H1 (cell line): ENCODE measurements around the gene RNF26. TPM values are rescaled to one million over a fixed set of nuclear protein-coding genes. Genes with fewer than 3 reads are reported as not detected.

Experiments used
- CTCF ChIA-PET: fragments of 300-600 bp; sonication (Branson Sonifier 250); formaldehyde crosslinking; loops from one replicate; lab custom pipeline; 2021; ENCODE audit not compliant: partially characterized antibody; lab: Charles Lee
- POLR2A ChIA-PET: fragments of 300-600 bp; sonication (Branson Sonifier 250); formaldehyde crosslinking; loops from one replicate; lab custom pipeline; 2021; ENCODE audit warnings: inconsistent platforms; ENCODE audit not compliant: partially characterized antibody; lab: Charles Lee
- DNase-seq, 2 experiments: peaks; one replicate each; pipeline versions ENCODE4 v3.0.0 to v3.0.0-alpha.2; 2010 to 2022; ENCODE audit warnings: low spot score in 2 of 2, low read depth in 1 of 2, mixed read lengths in 1 of 2
- FAIRE-seq: peaks from 2 replicates; lab custom pipeline; 2011; peaks lifted over from hg19 to GRCh38; lab: Jason Lieb, UNC
- H2AFZ ChIP-seq: 2 replicates; pipeline ENCODE4 v1.8.1; 2012; ENCODE audit warnings: low read length, inconsistent platforms
- H2AK5ac ChIP-seq: 2 replicates; pipeline ENCODE4 v1.6.1; 2013; ENCODE audit warnings: low read depth, low read length
- H2BK120ac ChIP-seq: replicated peaks from 2 replicates; pipeline ENCODE3; 2013; ENCODE audit warnings: low read depth, low read length, inconsistent platforms
- H2BK12ac ChIP-seq: 2 replicates; pipeline ENCODE4 v1.6.1; 2013; ENCODE audit warnings: low read depth, low read length
- H2BK15ac ChIP-seq: 2 replicates; pipeline ENCODE4 v1.6.1; 2013; ENCODE audit warnings: low read length
- H2BK20ac ChIP-seq: 2 replicates; pipeline ENCODE4 v1.6.1; 2013; ENCODE audit warnings: low read length
- H2BK5ac ChIP-seq: 2 replicates; pipeline ENCODE4 v1.6.1; 2013; ENCODE audit warnings: low read depth, low read length
- H3K14ac ChIP-seq: 2 replicates; pipeline ENCODE4 v1.6.1; 2013; ENCODE audit warnings: inconsistent platforms; ENCODE audit not compliant: insufficient read length
- H3K18ac ChIP-seq: 2 replicates; pipeline ENCODE4 v1.6.1; 2013; ENCODE audit warnings: low read length; ENCODE audit errors: extremely low read depth
- H3K23ac ChIP-seq: 2 replicates; pipeline ENCODE4 v1.6.1; 2013; ENCODE audit warnings: inconsistent platforms; ENCODE audit not compliant: insufficient read length
- H3K23me2 ChIP-seq: 2 replicates; pipeline ENCODE4 v1.6.1; 2013; ENCODE audit warnings: low read depth, low read length
- H3K27ac ChIP-seq: 2 replicates; pipeline ENCODE4 v1.6.1; 2011; ENCODE audit warnings: low read depth, low read length, inconsistent platforms
- H3K27me3 ChIP-seq, 4 experiments: replicated peaks in 1 of 4; 1 replicate in 1 of 4; 2 replicates in 3 of 4; pipeline versions ENCODE4 v1.6.1 to v1.8.1; 2011 to 2013; ENCODE audit warnings: low read length in 3 of 4, mild to moderate bottlenecking in 3 of 4, inconsistent platforms in 2 of 4, mixed read lengths in 2 of 4, moderate library complexity in 1 of 4; ENCODE audit not compliant: control insufficient read depth in 3 of 4, insufficient read depth in 3 of 4; ENCODE audit errors: extremely low read depth in 1 of 4
- H3K36me3 ChIP-seq, 4 experiments: 2 replicates each; pipeline versions ENCODE4 v1.6.1 to v1.8.1; 2011 to 2013; ENCODE audit warnings: mild to moderate bottlenecking in 4 of 4, low read length in 3 of 4, moderate library complexity in 2 of 4, control low read depth in 1 of 4, inconsistent platforms in 1 of 4; ENCODE audit not compliant: insufficient read depth in 4 of 4, control insufficient read depth in 2 of 4
- H3K4ac ChIP-seq: replicated peaks from 2 replicates; pipeline ENCODE3; 2013; ENCODE audit warnings: low read length, low read depth, mixed read lengths, inconsistent platforms; ENCODE audit not compliant: insufficient read length
- H3K4me1 ChIP-seq, 4 experiments: replicated peaks in 1 of 4; 1 replicate in 1 of 4; 2 replicates in 3 of 4; pipeline versions ENCODE4 v1.6.1 to v1.8.1; 2011 to 2013; ENCODE audit warnings: low read length in 3 of 4, inconsistent platforms in 2 of 4, mixed read lengths in 1 of 4; ENCODE audit not compliant: insufficient read depth in 4 of 4, control insufficient read depth in 3 of 4
- H3K4me2 ChIP-seq, 2 experiments: 2 replicates each; pipeline versions ENCODE4 v1.6.1 to v1.8.1; 2011 to 2013; ENCODE audit warnings: low read depth in 2 of 2, low read length in 2 of 2, control low read depth in 1 of 2, inconsistent platforms in 1 of 2, mild to moderate bottlenecking in 1 of 2; ENCODE audit not compliant: insufficient read depth in 1 of 2
- H3K4me3 ChIP-seq, 4 experiments: fragments of 200-600, 300-600 bp in 1 of 4; sonication (generic), shearing (Covaris generic), sonication (Bioruptor Twin) in 1 of 4; 2 replicates each; pipeline versions ENCODE4 v1.5.1 to v1.8.1; 2011 to 2016; ENCODE audit warnings: low read length in 4 of 4, low read depth in 3 of 4, control low read depth in 2 of 4, inconsistent platforms in 2 of 4, mild to moderate bottlenecking in 2 of 4, mixed read lengths in 1 of 4, moderate library complexity in 1 of 4; ENCODE audit not compliant: insufficient read depth in 2 of 4; ENCODE audit errors: extremely low read depth in 1 of 4
- H3K56ac ChIP-seq: replicated peaks from 2 replicates; pipeline ENCODE3; 2013; ENCODE audit warnings: low read depth, mild to moderate bottlenecking, mixed read lengths, low read length, inconsistent platforms; ENCODE audit not compliant: insufficient read length
- H3K79me1 ChIP-seq: 2 replicates; pipeline ENCODE4 v1.6.1; 2013; ENCODE audit warnings: low read depth, low read length, control low read depth
- H3K79me2 ChIP-seq, 2 experiments: 2 replicates each; pipeline versions ENCODE4 v1.6.1 to v1.8.1; 2012 to 2013; ENCODE audit warnings: low read length in 2 of 2, mild to moderate bottlenecking in 2 of 2, inconsistent platforms in 1 of 2; ENCODE audit not compliant: insufficient read depth in 2 of 2, control insufficient read depth in 1 of 2
- H3K9ac ChIP-seq, 4 experiments: replicated peaks in 1 of 4; 1 replicate in 1 of 4; 2 replicates in 3 of 4; pipeline versions ENCODE4 v1.6.1 to v1.8.1; 2011 to 2013; ENCODE audit warnings: low read depth in 3 of 4, low read length in 3 of 4, control low read depth in 2 of 4, mild to moderate bottlenecking in 2 of 4, moderate library complexity in 2 of 4, inconsistent platforms in 1 of 4; ENCODE audit errors: extremely low read depth in 1 of 4
- H3K9me3 ChIP-seq, 2 experiments: 2 replicates each; pipeline versions ENCODE4 v1.6.1 to v1.8.1; 2012 to 2013; ENCODE audit warnings: mild to moderate bottlenecking in 2 of 2, moderate library complexity in 2 of 2, control low read depth in 1 of 2, inconsistent platforms in 1 of 2, low read depth in 1 of 2, low read length in 1 of 2, mixed read lengths in 1 of 2; ENCODE audit not compliant: insufficient read depth in 2 of 2
- H4K20me1 ChIP-seq, 2 experiments: replicated peaks in 1 of 2; 2 replicates each; pipeline versions ENCODE3 to v1.8.1; 2011 to 2013; ENCODE audit warnings: inconsistent platforms in 2 of 2, low read length in 2 of 2, mild to moderate bottlenecking in 1 of 2; ENCODE audit not compliant: insufficient read depth in 2 of 2, control insufficient read depth in 1 of 2
- H4K5ac ChIP-seq: 2 replicates; pipeline ENCODE4 v1.6.1; 2013; ENCODE audit warnings: low read length, low read depth, mixed read lengths, inconsistent platforms; ENCODE audit not compliant: insufficient read length
- H4K8ac ChIP-seq: 2 replicates; pipeline ENCODE4 v1.8.0; 2013; ENCODE audit warnings: mild to moderate bottlenecking, moderate library complexity, low read length, inconsistent platforms; ENCODE audit not compliant: insufficient read depth; ENCODE audit errors: extremely low read depth
- H4K91ac ChIP-seq: replicated peaks from 2 replicates; pipeline ENCODE3; 2013; ENCODE audit warnings: low read length, mixed read lengths, inconsistent platforms; ENCODE audit not compliant: insufficient read length
- CHD1 ChIP-seq: IDR thresholded peaks from 2 replicates; pipeline ENCODE4 v1.6.1; 2012; ENCODE audit warnings: low read depth, low read length, improper control_type of control experiment
- CHD2 ChIP-seq: IDR thresholded peaks from 2 replicates; pipeline ENCODE4 v1.6.1; 2012; ENCODE audit warnings: low read length, improper control_type of control experiment
- EGR1 ChIP-seq: IDR thresholded peaks from 2 replicates; pipeline ENCODE4 v1.6.1; 2011; ENCODE audit warnings: low read depth, low read length, borderline replicate concordance
- EZH2 ChIP-seq: fragments of 200-600 bp; sonication (generic); IDR thresholded peaks from 2 replicates; pipeline ENCODE4 v1.7.1; 2012; ENCODE audit warnings: low read depth, mild to moderate bottlenecking, moderate library complexity, low read length, inconsistent platforms; ENCODE audit not compliant: severe bottlenecking
- SIN3A ChIP-seq, 2 experiments: IDR thresholded peaks in 1 of 2; conservative IDR thresholded peaks in 1 of 2; 2 replicates each; pipeline ENCODE4 v1.6.1; 2011 to 2012; ENCODE audit warnings: low read length in 2 of 2, improper control_type of control experiment in 1 of 2, low read depth in 1 of 2, mild to moderate bottlenecking in 1 of 2
- TEAD4 ChIP-seq: IDR thresholded peaks from 2 replicates; pipeline ENCODE4 v1.6.1; 2012; ENCODE audit warnings: low read depth, low read length, inconsistent platforms, mixed read lengths
- WGBS, 2 experiments: shearing (Covaris generic) in 1 of 2; methylation state at CpG; one replicate each; pipeline versions ENCODE4 v1.1.6 to v1.1.7; 2013 to 2015; ENCODE audit warnings: low lambda C conversion rate in 2 of 2, mixed read lengths in 2 of 2, inconsistent platforms in 1 of 2, low coverage in 1 of 2, missing lambda C conversion rate in 1 of 2; ENCODE audit not compliant: insufficient replicate concordance in 2 of 2, insufficient coverage in 1 of 2, insufficient read length in 1 of 2; ENCODE audit errors: extremely low coverage in 1 of 2, missing lambda C conversion rate in 1 of 2; 5-methylcytosine and 5-hydroxymethylcytosine counted together
- polyA plus RNA-seq, 7 experiments: library from polyadenylated mRNA; depleted of rRNA in 3 of 7; stranded (reverse) in 5 of 7; unstranded in 2 of 7; fragments of >200 nt in 5 of 7; fragments of 200-250 nt in 2 of 7; gene quantifications; 1 replicate in 5 of 7; 2 replicates in 1 of 7; 4 replicates in 1 of 7; pipeline versions ENCODE4 v1.2.1 to v1.2.3, GENCODE V29; 2011 to 2013; ENCODE audit warnings: missing spikeins in 2 of 7, mixed read lengths in 2 of 7
- total RNA-seq: library from RNA; stranded (reverse); fragmentation: NEBNext Ultra II Directional; extraction: Animal tissue kit (Norgen Biotek cat#: 25700); gene quantifications from 2 replicates; pipeline ENCODE4 v1.2.1, GENCODE V29; 2021
- TF ChIP-seq, protein P1 (sequence below): IDR thresholded peaks from 2 replicates; pipeline ENCODE4 v1.6.1; 2012; ENCODE audit warnings: inconsistent platforms
- TF ChIP-seq, protein P2 (sequence below): IDR thresholded peaks from 2 replicates; pipeline ENCODE4 v1.6.1; 2011; ENCODE audit warnings: low read length, improper control_type of control experiment

Gene RNF26
- total and polyA plus RNA-seq, 2 of the 8 experiments (the other 6 are each of a cell fraction or from before 2014, with no cell fraction given), result 82.7 to 84.0 TPM

- H3K9me3 ChIP-seq, result no peaks in the 10 kb centered on the region
- H2BK12ac ChIP-seq, result no peak overlapping the region
- no peaks in the 10 kb centered on the region for H3K23me2 ChIP-seq
- H3K4me1 ChIP-seq, result no peaks in the 10 kb centered on the region
- no peak overlapping the region for H3K9ac ChIP-seq
- H4K5ac ChIP-seq, result no peak overlapping the region
- H2AK5ac ChIP-seq, result no peak overlapping the region
- no peak overlapping the region for H3K23ac ChIP-seq
- no peak overlapping the region for H3K14ac ChIP-seq
- no peak overlapping the region for H3K18ac ChIP-seq
- no peak overlapping the region for H3K56ac ChIP-seq
- H2BK20ac ChIP-seq, result no peak overlapping the region
- no peak overlapping the region for H2BK15ac ChIP-seq
- no peak overlapping the region for H3K4ac ChIP-seq
- no peak overlapping the region for H3K4me3 ChIP-seq
- no peak overlapping the region for H4K91ac ChIP-seq
- H2AFZ ChIP-seq, result no peak overlapping the region
- H2BK120ac ChIP-seq, result no peak overlapping the region
- H3K79me1 ChIP-seq, result no peaks in the 10 kb centered on the region; the same call in 1 of the 2 replicates
- no peak overlapping the region for H4K8ac ChIP-seq
- no peaks in the 10 kb centered on the region for H3K27me3 ChIP-seq
- H3K4me2 ChIP-seq, result no peak overlapping the region
- FAIRE-seq (no peak), DNase-seq (no peak)
- peaks cover 6 to 10% of the 10 kb centered on the region in 2 experiments for H4K20me1 ChIP-seq
- no peak overlapping the region for H3K27ac ChIP-seq
- no peak for TF ChIP-seq EZH2
- TF ChIP-seq, protein P1, sequence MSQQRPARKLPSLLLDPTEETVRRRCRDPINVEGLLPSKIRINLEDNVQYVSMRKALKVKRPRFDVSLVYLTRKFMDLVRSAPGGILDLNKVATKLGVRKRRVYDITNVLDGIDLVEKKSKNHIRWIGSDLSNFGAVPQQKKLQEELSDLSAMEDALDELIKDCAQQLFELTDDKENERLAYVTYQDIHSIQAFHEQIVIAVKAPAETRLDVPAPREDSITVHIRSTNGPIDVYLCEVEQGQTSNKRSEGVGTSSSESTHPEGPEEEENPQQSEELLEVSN, result no peak
- TF ChIP-seq, protein P2, sequence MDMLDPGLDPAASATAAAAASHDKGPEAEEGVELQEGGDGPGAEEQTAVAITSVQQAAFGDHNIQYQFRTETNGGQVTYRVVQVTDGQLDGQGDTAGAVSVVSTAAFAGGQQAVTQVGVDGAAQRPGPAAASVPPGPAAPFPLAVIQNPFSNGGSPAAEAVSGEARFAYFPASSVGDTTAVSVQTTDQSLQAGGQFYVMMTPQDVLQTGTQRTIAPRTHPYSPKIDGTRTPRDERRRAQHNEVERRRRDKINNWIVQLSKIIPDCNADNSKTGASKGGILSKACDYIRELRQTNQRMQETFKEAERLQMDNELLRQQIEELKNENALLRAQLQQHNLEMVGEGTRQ, result no peak
- TF ChIP-seq TEAD4, result no peak
- TF ChIP-seq SIN3A (conservative IDR thresholded peaks at IDR 0.05 in 1 of 2, IDR thresholded peaks at IDR 0.05 in 1 of 2; ENCODE audit: low read depth in 1 of 2, low read length in 2 of 2), result no peak
- TF ChIP-seq EGR1, result no peak
- no peak for TF ChIP-seq CHD1
- TF ChIP-seq CHD2, result no peak
- TF ChIP-seq, all 59 proteins: peak for 0
- no peaks in the 10 kb centered on the region for H3K79me2 ChIP-seq
- ChIA-PET POLR2A (interaction anchor here (1.2 to 2.2 kb wide), 3 partner anchors 12 to 36 kb away, joined by 3 to 5 read pairs (median 4); no protein-coding TSS in a partner anchor), CTCF (interaction anchor here (1.6 to 13.8 kb wide), 3 partner anchors 11 to 21 kb away, joined by 7 to 174 read pairs (median 11); no protein-coding TSS in a partner anchor)
- peaks cover 22 to 64% (median 45%) of the 10 kb centered on the region in 4 experiments for H3K36me3 ChIP-seq
- 85% methylated on average over 5 of the region's 5 CpGs; no CpG with 5 or more reads in 1 of the 2 experiments for WGBS, 2 experiments
- no peak overlapping the region for H2BK5ac ChIP-seq
These were observed 31.1 kb upstream of the RNF26 start for GRCh38 chr11:119303227-119303718.
